ENCODE results near the gene PPP1R8. TPM values are rescaled to one million over a fixed set of nuclear protein-coding genes. Genes with fewer than 3 reads are reported as not detected.

Gene PPP1R8
- total RNA-seq, 1 experiment from 2014 or later = 57.4 TPM

DNA sequence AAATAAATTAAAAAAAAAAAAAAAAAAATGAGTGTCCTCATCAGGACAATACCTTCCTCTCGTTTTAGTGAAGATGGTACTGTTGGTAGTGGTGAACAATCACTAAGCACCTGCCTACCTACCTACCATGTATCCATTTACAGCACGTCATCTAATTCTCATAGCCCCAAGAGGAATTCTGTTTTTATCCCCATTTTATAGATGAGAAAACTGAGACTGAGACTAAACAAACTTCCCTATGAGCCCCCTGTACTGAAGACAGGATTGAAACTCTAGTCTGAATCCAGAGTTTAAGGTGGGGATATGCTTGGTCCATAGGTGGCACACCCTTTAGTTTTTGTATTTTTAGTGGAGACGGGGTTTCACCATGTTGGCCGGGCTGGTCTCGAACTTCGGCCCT, 24.5 kb downstream of the PPP1R8 start:
- Histone ChIP-seq H3K4me1 (ENCODE audit: control insufficient read depth in 1 of 2, insufficient read depth in 2 of 2, low read length in 2 of 2) (peaks cover 0 to 3% of the 10 kb centered on the region in 2 experiments; a peak in 1 of 4 replicates), H4K20me1 (ENCODE audit: insufficient read depth) (no peaks in the 10 kb centered on the region), H3K4me3 (replicated peaks in 1 of 2; ENCODE audit: low read depth in 1 of 2, low read length in 2 of 2) (no peak overlapping the region), H3K9ac (ENCODE audit: low read length) (no peak overlapping the region), H3K9me3 (ENCODE audit: control insufficient read depth in 1 of 2, insufficient read depth in 1 of 2, low read depth in 1 of 2, low read length in 2 of 2) (no peaks in the 10 kb centered on the region), H3K36me3 (ENCODE audit: control insufficient read depth in 1 of 2, insufficient read depth in 2 of 2, low read length in 2 of 2) (peaks cover 10 to 11% of the 10 kb centered on the region in 2 experiments; a peak in 2 of 4 replicates), H3K4me2 (ENCODE audit: low read length) (no peak overlapping the region), H3K27me3 (ENCODE audit: insufficient read depth, low read length) (no peaks in the 10 kb centered on the region), H2AFZ (ENCODE audit: low read depth, low read length, poor library complexity, severe bottlenecking) (no peak overlapping the region), H3K79me2 (ENCODE audit: insufficient read depth, low read length) (no peaks in the 10 kb centered on the region), H3K9me2 (ENCODE audit: insufficient read depth) (no peaks in the 10 kb centered on the region), H3K27ac (ENCODE audit: low read depth, low read length) (no peak overlapping the region)
- RAD21 ChIA-PET (ENCODE audit: low non-redundant PET in 1 of 2, low total read pairs in 2 of 2, uncharacterized antibody in 2 of 2, unreplicated experiment in 2 of 2) = no interaction called here
- DNase-seq (ENCODE audit: low read depth, low spot score) = no peak
- no peak for ATAC-seq
- CTCF ChIA-PET = no interaction called here
- TF ChIP-seq, protein P1, sequence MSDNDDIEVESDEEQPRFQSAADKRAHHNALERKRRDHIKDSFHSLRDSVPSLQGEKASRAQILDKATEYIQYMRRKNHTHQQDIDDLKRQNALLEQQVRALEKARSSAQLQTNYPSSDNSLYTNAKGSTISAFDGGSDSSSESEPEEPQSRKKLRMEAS (IDR thresholded peaks at IDR 0.05) = no peak
- TF ChIP-seq EZH2 (IDR thresholded peaks at IDR 0.05) (no peak), SIN3A (IDR thresholded peaks at IDR 0.05; ENCODE audit: low read depth) (no peak), SRF (IDR thresholded peaks at IDR 0.05; ENCODE audit: low read depth) (no peak), POLR2AphosphoS5 (IDR thresholded peaks at IDR 0.05; ENCODE audit: low read depth, low read length) (no peak), ELF1 (IDR thresholded peaks at IDR 0.05; ENCODE audit: borderline replicate concordance, low read depth) (no peak), YY1 (IDR thresholded peaks at IDR 0.05; ENCODE audit: extremely low read depth, insufficient replicate concordance, low read depth, low read length) (no peak), RAD21 (IDR thresholded peaks at IDR 0.05; ENCODE audit: low read depth) (no peak), CEBPB (IDR thresholded peaks at IDR 0.05; ENCODE audit: low read depth) (no peak), SP1 (IDR thresholded peaks at IDR 0.05; ENCODE audit: low read depth) (no peak), CBX3 (IDR thresholded peaks at IDR 0.05; ENCODE audit: low read depth) (no peak), ATF3 (IDR thresholded peaks at IDR 0.05) (no peak), EZH2phosphoT487 (IDR thresholded peaks at IDR 0.05; ENCODE audit: borderline replicate concordance) (no peak), POLR2A (IDR thresholded peaks at IDR 0.05; ENCODE audit: borderline replicate concordance, extremely low read depth, insufficient read depth, insufficient read length) (no peak)
- TF ChIP-seq, protein P2, sequence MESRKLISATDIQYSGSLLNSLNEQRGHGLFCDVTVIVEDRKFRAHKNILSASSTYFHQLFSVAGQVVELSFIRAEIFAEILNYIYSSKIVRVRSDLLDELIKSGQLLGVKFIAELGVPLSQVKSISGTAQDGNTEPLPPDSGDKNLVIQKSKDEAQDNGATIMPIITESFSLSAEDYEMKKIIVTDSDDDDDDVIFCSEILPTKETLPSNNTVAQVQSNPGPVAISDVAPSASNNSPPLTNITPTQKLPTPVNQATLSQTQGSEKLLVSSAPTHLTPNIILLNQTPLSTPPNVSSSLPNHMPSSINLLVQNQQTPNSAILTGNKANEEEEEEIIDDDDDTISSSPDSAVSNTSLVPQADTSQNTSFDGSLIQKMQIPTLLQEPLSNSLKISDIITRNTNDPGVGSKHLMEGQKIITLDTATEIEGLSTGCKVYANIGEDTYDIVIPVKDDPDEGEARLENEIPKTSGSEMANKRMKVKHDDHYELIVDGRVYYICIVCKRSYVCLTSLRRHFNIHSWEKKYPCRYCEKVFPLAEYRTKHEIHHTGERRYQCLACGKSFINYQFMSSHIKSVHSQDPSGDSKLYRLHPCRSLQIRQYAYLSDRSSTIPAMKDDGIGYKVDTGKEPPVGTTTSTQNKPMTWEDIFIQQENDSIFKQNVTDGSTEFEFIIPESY (IDR thresholded peaks at IDR 0.05; ENCODE audit: extremely low read depth, insufficient replicate concordance, low read length) = no peak
- intact Hi-C loops (cut with micrococcal nuclease) = loop anchor here (5.0 kb wide), 2 partner anchors 237 to 747 kb away; no protein-coding TSS in a partner anchor
- TSS peak; percentile 10 for BruUV-seq (replicated peaks)
- POLR2A ChIA-PET = no interaction called here
